ENCODE data around the gene DNAH3. TPM values are rescaled to one million over a fixed set of nuclear protein-coding genes. Genes with fewer than 3 reads are reported as not detected.

DNAH3 gene
- total RNA-seq, 1 experiment from 2014 or later: 0.21 TPM

DNA sequence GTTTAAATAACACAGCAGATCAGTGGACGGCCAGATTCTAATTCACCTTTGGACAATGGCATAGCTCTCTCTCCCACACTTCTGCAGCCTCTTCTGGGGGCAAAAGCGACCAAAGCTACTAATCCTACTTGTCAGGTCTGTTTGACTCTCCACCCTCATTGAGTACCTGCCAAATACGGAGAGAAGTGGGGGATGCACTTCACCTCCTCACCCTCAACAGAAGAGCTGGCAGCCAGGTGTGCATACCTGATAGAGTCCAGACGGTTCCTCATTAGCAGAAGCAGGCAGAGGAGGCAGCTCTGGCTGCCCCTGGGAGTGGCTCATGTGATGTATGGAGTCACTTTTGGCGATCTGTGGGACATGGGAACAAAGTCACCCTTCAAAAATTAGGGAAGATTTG, 4.9 kb downstream of the DNAH3 start:
- H3K4me1 Mint-ChIP-seq (ENCODE audit: low read depth, unreplicated experiment): peaks cover 6% of the 10 kb centered on the region
- H3K4me3 Mint-ChIP-seq (ENCODE audit: low read depth, unreplicated experiment): no peak overlapping the region
- no TSS peak for BruUV-seq (replicated peaks)
- DNase-seq: no peak
- CTCF ChIA-PET: interaction anchor here (0.5 to 0.7 kb wide), 2 partner anchors 12 to 17 kb away, joined by 3 read pairs; no protein-coding TSS in a partner anchor
- no peaks in the 10 kb centered on the region for H3K9me3 Mint-ChIP-seq (ENCODE audit: low read depth, unreplicated experiment)
- no peaks in the 10 kb centered on the region for H3K36me3 Mint-ChIP-seq (ENCODE audit: insufficient read depth, unreplicated experiment)
- H3K27me3 Mint-ChIP-seq (ENCODE audit: unreplicated experiment): peaks cover 50% of the 10 kb centered on the region
- no peak overlapping the region for H3K27ac Mint-ChIP-seq (ENCODE audit: unreplicated experiment)
- intact Hi-C loops (cut with micrococcal nuclease; ENCODE audit: unreplicated experiment): no loop called here
- TF ChIP-seq, protein P1, sequence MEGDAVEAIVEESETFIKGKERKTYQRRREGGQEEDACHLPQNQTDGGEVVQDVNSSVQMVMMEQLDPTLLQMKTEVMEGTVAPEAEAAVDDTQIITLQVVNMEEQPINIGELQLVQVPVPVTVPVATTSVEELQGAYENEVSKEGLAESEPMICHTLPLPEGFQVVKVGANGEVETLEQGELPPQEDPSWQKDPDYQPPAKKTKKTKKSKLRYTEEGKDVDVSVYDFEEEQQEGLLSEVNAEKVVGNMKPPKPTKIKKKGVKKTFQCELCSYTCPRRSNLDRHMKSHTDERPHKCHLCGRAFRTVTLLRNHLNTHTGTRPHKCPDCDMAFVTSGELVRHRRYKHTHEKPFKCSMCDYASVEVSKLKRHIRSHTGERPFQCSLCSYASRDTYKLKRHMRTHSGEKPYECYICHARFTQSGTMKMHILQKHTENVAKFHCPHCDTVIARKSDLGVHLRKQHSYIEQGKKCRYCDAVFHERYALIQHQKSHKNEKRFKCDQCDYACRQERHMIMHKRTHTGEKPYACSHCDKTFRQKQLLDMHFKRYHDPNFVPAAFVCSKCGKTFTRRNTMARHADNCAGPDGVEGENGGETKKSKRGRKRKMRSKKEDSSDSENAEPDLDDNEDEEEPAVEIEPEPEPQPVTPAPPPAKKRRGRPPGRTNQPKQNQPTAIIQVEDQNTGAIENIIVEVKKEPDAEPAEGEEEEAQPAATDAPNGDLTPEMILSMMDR (IDR thresholded peaks at IDR 0.05; ENCODE audit: unreplicated experiment): no peak

DNA sequence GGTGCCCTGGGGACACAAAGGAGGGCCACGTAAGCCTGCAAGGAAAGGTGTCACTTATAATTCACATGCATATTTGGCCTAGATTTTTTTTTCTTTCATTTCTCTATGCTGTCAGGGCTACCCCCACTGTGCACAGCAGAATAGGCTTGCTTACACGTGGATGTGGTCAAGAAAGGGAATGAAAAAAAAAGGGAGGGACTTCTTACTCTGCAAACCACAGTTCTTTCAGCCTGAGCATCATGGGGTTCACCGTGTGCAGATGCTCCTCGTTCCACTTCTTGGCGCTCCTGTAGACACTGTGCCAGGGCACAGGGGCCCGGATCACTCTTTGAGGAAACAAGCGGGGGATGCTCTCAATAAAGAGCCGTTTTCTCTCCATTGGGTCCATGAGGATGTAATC, 16.6 kb downstream of the DNAH3 start:
- TF ChIP-seq, protein P1 (IDR thresholded peaks at IDR 0.05; ENCODE audit: unreplicated experiment): no peak
- Mint-ChIP-seq H3K27ac (ENCODE audit: unreplicated experiment) (no peak overlapping the region), H3K36me3 (ENCODE audit: insufficient read depth, unreplicated experiment) (no peaks in the 10 kb centered on the region), H3K9me3 (ENCODE audit: low read depth, unreplicated experiment) (no peaks in the 10 kb centered on the region), H3K4me3 (ENCODE audit: low read depth, unreplicated experiment) (no peak overlapping the region), H3K4me1 (ENCODE audit: low read depth, unreplicated experiment) (no peaks in the 10 kb centered on the region), H3K27me3 (ENCODE audit: unreplicated experiment) (peaks cover 59% of the 10 kb centered on the region)
- CTCF ChIA-PET: no interaction called here
- no peak for DNase-seq
- intact Hi-C loops (cut with micrococcal nuclease; ENCODE audit: unreplicated experiment): no loop called here
- BruUV-seq (replicated peaks): no TSS peak

DNA sequence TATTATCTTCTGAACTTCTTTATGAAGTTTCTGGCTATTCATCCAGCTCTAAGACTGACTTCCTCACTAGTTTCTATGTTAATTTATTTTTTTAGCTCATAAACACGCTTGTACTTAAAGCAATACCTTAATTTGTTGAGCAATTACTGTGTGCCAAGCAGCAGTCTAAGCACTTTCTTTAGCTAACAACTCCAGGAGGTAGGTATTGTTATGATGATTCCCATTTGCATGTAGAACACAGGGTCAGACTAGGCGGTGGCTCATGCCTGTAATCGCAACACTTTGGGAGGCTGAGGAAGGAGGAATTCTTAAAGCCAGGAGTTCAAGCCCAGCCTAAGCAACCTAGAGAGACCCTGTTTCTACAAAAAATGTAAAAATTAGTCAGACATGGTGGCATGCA, 19.8 kb downstream of the DNAH3 start:
- CTCF ChIA-PET: interaction anchor here (0.8 kb wide), 1 partner anchor 1814 kb away, joined by 3 read pairs; no protein-coding TSS in a partner anchor
- H3K27ac Mint-ChIP-seq (ENCODE audit: unreplicated experiment): no peak overlapping the region
- no TSS peak for BruUV-seq (replicated peaks)

DNA sequence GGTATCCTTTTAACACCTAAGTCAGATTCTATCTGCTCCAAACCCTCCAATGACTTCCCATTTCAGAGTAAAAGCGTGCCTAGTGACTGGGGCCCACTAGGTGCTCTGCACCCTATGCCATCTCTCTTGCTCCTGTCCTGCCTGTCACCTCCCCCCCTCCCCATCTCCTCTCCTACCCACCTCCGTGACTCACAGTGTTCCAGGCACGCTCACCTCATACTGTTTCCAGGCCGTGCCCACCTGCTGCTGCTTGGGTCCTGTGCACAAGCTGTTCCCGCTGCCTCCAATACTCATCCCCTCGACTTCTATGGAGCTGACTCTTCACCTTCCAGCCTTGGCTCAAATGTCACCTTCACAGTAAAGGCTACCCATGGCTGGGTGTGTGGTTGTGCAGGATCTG, 21.7 kb downstream of the DNAH3 start:
- Mint-ChIP-seq H3K4me1 (ENCODE audit: low read depth, unreplicated experiment) (no peaks in the 10 kb centered on the region), H3K27me3 (ENCODE audit: unreplicated experiment) (peaks cover 68% of the 10 kb centered on the region), H3K4me3 (ENCODE audit: low read depth, unreplicated experiment) (no peak overlapping the region), H3K27ac (ENCODE audit: unreplicated experiment) (no peak overlapping the region), H3K9me3 (ENCODE audit: low read depth, unreplicated experiment) (no peaks in the 10 kb centered on the region), H3K36me3 (ENCODE audit: insufficient read depth, unreplicated experiment) (no peaks in the 10 kb centered on the region)
- BruUV-seq (replicated peaks): no TSS peak
- intact Hi-C loops (cut with micrococcal nuclease; ENCODE audit: unreplicated experiment): no loop called here
- TF ChIP-seq, protein P1 (IDR thresholded peaks at IDR 0.05; ENCODE audit: unreplicated experiment): no peak
- CTCF ChIA-PET: no interaction called here
- no peak for DNase-seq

More for the DNA sequence above, 19.8 kb downstream of the DNAH3 start:
- Mint-ChIP-seq H3K9me3 (ENCODE audit: low read depth, unreplicated experiment) (no peaks in the 10 kb centered on the region), H3K36me3 (ENCODE audit: insufficient read depth, unreplicated experiment) (no peaks in the 10 kb centered on the region), H3K27me3 (ENCODE audit: unreplicated experiment) (peaks cover 65% of the 10 kb centered on the region), H3K4me1 (ENCODE audit: low read depth, unreplicated experiment) (no peaks in the 10 kb centered on the region), H3K4me3 (ENCODE audit: low read depth, unreplicated experiment) (no peak overlapping the region)
- TF ChIP-seq, protein P1 (IDR thresholded peaks at IDR 0.05; ENCODE audit: unreplicated experiment): no peak
- DNase-seq: no peak
- intact Hi-C loops (cut with micrococcal nuclease; ENCODE audit: unreplicated experiment): no loop called here
